GM12865 (cell line): ENCODE measurements around the gene DHX36.

Source experiments
- DNase-seq: peaks from one replicate; pipeline ENCODE4 v3.0.0; 2010; ENCODE audit warnings: low read depth
- H3K4me3 ChIP-seq: 2 replicates; pipeline ENCODE4 v1.5.1; 2011; ENCODE audit warnings: mild to moderate bottlenecking, low read depth, low read length, control low read depth
- CTCF ChIP-seq: IDR thresholded peaks from 2 replicates; pipeline ENCODE4 v1.5.1; 2011; ENCODE audit warnings: low read length, control low read depth, low read depth, inconsistent platforms; ENCODE audit not compliant: insufficient read depth; ENCODE audit errors: missing control alignments

DHX36 gene

GRCh38 chr3:154274348-154274747, 49.9 kb downstream of the DHX36 start:
- no peak for TF ChIP-seq CTCF

GRCh38 chr3:154273381-154273780, 50.9 kb downstream of the DHX36 start:
- TF ChIP-seq CTCF = no peak
- no peak overlapping the region for H3K4me3 ChIP-seq
- no peak for DNase-seq

More at GRCh38 chr3:154274348-154274747, 49.9 kb downstream of the DHX36 start:
- DNase-seq = no peak
- no peak overlapping the region for H3K4me3 ChIP-seq

- DNase-seq = no peak
- H3K4me3 ChIP-seq = no peak overlapping the region
- TF ChIP-seq CTCF = no peak
These were observed 69.8 kb downstream of the DHX36 start for GRCh38 chr3:154254527-154254926.

- H3K4me3 ChIP-seq = no peak overlapping the region
- DNase-seq = peak; percentile 79
These were observed 71.3 kb downstream of the DHX36 start for GRCh38 chr3:154252759-154253638.

GRCh38 chr3:154251610-154252009, 72.7 kb downstream of the DHX36 start:
- no peak for TF ChIP-seq CTCF
- no peak for DNase-seq
- no peak overlapping the region for H3K4me3 ChIP-seq

More at GRCh38 chr3:154252759-154253638, 71.3 kb downstream of the DHX36 start:
- peak; percentile 74 for TF ChIP-seq CTCF

- H3K4me3 ChIP-seq = no peak overlapping the region
- DNase-seq = no peak
- TF ChIP-seq CTCF = no peak
These were observed 74.0 kb downstream of the DHX36 start for GRCh38 chr3:154250291-154250690.

GRCh38 chr3:154247806-154248415, 76.4 kb downstream of the DHX36 start:
- no peak for TF ChIP-seq CTCF
- no peak for DNase-seq
- H3K4me3 ChIP-seq = no peak overlapping the region
